DND-41 (cell line): ENCODE data around the gene PHYHIPL.

ENCODE experiments used
- ATAC-seq: fragments of 200-7000 bp; cut with Tn5 transposase; 3 replicates; pipeline ENCODE4 v1.9.1; 2021; ENCODE audit warnings: low read depth; ENCODE audit not compliant: insufficient read depth
- DNase-seq: peaks from one replicate; pipeline ENCODE4 v3.0.0-alpha.2; 2020
- H2AFZ ChIP-seq: 2 replicates; pipeline ENCODE4 v1.6.0; 2012; ENCODE audit warnings: low read depth, low read length
- H3K27ac ChIP-seq: 2 replicates; pipeline ENCODE4 v1.5.1; 2012; ENCODE audit warnings: low read length, inconsistent platforms
- H3K27me3 ChIP-seq: fragments of 200-600 bp; sonication (generic); 2 replicates; pipeline ENCODE4 v1.6.0; 2012; ENCODE audit warnings: low read length, mild to moderate bottlenecking, inconsistent platforms; ENCODE audit not compliant: insufficient read depth, poor library complexity
- H3K36me3 ChIP-seq: 2 replicates; pipeline ENCODE4 v1.5.1; 2012; ENCODE audit warnings: low read length, inconsistent platforms; ENCODE audit not compliant: insufficient read depth
- H3K4me1 ChIP-seq: 2 replicates; pipeline ENCODE4 v1.5.1; 2012; ENCODE audit warnings: mild to moderate bottlenecking, low read length; ENCODE audit not compliant: insufficient read depth
- H3K4me2 ChIP-seq: 2 replicates; pipeline ENCODE4 v1.6.0; 2012; ENCODE audit warnings: mild to moderate bottlenecking, moderate library complexity, low read length, inconsistent platforms; ENCODE audit not compliant: insufficient read depth
- H3K4me3 ChIP-seq, 2 experiments: fragments of 200-600 bp in 1 of 2; shearing (Covaris generic) in 1 of 2; 2 replicates each; pipeline ENCODE4 v1.5.1; 2012 to 2016; ENCODE audit warnings: inconsistent platforms in 2 of 2, low read length in 2 of 2, mild to moderate bottlenecking in 2 of 2, low read depth in 1 of 2, moderate library complexity in 1 of 2
- H3K79me2 ChIP-seq: 2 replicates; pipeline ENCODE4 v1.6.0; 2012; ENCODE audit warnings: low read length, inconsistent platforms; ENCODE audit not compliant: insufficient read depth
- H3K9ac ChIP-seq: 2 replicates; pipeline ENCODE4 v1.6.0; 2012; ENCODE audit warnings: low read depth, mild to moderate bottlenecking, inconsistent platforms, low read length, moderate library complexity
- H3K9me3 ChIP-seq: 2 replicates; pipeline ENCODE4 v1.5.1; 2012; ENCODE audit warnings: low read length, moderate library complexity, mild to moderate bottlenecking, inconsistent platforms; ENCODE audit not compliant: insufficient read depth, severe bottlenecking
- H4K20me1 ChIP-seq: 2 replicates; pipeline ENCODE4 v1.6.0; 2012; ENCODE audit warnings: low read length; ENCODE audit not compliant: insufficient read depth
- EZH2 ChIP-seq: IDR thresholded peaks from 3 replicates; pipeline ENCODE4 v1.6.1; 2012; ENCODE audit warnings: borderline replicate concordance, low read depth, mild to moderate bottlenecking, moderate library complexity, low read length, inconsistent platforms; ENCODE audit not compliant: severe bottlenecking
- TF ChIP-seq, protein P1 (sequence below): IDR thresholded peaks from 2 replicates; pipeline ENCODE4 v1.5.1; 2012; ENCODE audit warnings: borderline replicate concordance, low read length, moderate library complexity, mild to moderate bottlenecking; ENCODE audit not compliant: poor library complexity, severe bottlenecking; ENCODE audit errors: extremely low read depth

PHYHIPL gene

DNA sequence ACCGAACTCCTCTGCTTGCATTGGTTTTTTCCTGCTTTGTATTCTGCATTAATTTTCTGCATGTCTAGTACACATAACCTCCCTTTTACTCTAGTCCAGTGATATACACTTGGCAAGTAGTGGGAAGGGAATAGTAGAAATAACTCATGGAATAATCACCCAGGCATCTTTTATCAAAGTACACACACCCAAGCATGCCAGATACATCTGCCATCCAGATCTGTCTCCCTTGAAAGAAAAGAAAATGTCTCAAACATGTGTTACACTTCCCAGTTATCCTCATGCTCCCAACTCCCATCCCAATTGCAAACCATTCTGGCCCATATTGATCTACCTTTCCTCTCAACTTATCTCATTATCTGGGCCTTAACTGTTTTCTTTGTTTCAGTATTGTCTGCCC lies 79.0 kb downstream of the PHYHIPL start:
- H3K9me3 ChIP-seq = no peaks in the 10 kb centered on the region

DNA sequence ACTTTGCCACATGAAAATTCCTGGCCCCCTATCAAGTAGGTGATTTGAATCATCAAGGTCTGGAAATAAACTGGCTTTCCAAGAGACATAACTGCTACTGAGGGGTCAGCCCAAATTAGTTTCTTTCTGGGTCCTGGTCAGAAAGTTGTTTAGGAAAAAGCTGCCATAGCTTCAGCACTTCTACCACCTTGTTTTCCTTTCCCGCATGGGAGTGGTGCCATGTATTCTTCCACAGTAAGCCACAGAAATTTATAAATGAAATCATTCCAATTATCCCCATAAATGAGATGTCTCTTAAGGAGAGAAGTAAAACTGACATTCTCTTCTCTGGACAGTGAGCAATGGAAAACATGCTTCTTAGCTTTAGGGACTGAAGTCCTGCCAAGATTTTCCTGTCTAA lies 80.8 kb downstream of the PHYHIPL start:
- Histone ChIP-seq H3K27ac (no peak overlapping the region), H4K20me1 (no peaks in the 10 kb centered on the region), H3K36me3 (no peaks in the 10 kb centered on the region), H3K4me3 (no peak overlapping the region), H3K9ac (no peak overlapping the region), H3K4me2 (no peak overlapping the region), H3K4me1 (no peaks in the 10 kb centered on the region), H3K27me3 (no peaks in the 10 kb centered on the region), H3K9me3 (no peaks in the 10 kb centered on the region), H2AFZ (no peak overlapping the region), H3K79me2 (no peaks in the 10 kb centered on the region)
- TF ChIP-seq, protein P1, sequence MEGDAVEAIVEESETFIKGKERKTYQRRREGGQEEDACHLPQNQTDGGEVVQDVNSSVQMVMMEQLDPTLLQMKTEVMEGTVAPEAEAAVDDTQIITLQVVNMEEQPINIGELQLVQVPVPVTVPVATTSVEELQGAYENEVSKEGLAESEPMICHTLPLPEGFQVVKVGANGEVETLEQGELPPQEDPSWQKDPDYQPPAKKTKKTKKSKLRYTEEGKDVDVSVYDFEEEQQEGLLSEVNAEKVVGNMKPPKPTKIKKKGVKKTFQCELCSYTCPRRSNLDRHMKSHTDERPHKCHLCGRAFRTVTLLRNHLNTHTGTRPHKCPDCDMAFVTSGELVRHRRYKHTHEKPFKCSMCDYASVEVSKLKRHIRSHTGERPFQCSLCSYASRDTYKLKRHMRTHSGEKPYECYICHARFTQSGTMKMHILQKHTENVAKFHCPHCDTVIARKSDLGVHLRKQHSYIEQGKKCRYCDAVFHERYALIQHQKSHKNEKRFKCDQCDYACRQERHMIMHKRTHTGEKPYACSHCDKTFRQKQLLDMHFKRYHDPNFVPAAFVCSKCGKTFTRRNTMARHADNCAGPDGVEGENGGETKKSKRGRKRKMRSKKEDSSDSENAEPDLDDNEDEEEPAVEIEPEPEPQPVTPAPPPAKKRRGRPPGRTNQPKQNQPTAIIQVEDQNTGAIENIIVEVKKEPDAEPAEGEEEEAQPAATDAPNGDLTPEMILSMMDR = no peak
- TF ChIP-seq EZH2 = no peak
- DNase-seq (no peak), ATAC-seq (no peak)

More for the DNA sequence above, 79.0 kb downstream of the PHYHIPL start:
- Histone ChIP-seq H4K20me1 (no peaks in the 10 kb centered on the region), H3K4me1 (no peaks in the 10 kb centered on the region), H3K36me3 (no peaks in the 10 kb centered on the region), H3K27ac (no peak overlapping the region), H3K79me2 (no peaks in the 10 kb centered on the region), H2AFZ (no peak overlapping the region), H3K27me3 (no peaks in the 10 kb centered on the region), H3K9ac (no peak overlapping the region), H3K4me3 (no peak overlapping the region), H3K4me2 (no peak overlapping the region)
- ATAC-seq = no peak
- no peak for DNase-seq
- no peak for TF ChIP-seq EZH2
- TF ChIP-seq, protein P1 = no peak

DNA sequence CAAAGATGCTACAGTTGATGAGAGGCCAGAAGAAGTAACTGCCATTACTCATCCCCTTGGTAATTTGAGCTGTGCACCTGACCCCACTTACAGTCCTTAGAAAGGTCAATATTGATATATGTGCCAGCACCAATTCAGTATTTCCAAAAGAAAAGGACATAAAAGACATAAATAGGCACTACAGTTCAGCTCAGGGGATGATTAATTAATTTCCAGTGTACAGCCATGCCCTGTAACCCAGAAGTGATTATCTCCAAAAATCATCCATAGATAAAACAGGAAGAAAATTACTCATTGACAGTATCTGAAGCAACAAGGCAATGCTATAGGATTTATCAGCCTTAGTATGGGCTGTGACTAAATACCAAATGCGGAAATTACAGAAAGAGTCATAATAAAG lies 82.4 kb downstream of the PHYHIPL start:
- no peak for DNase-seq
- ATAC-seq = no peak
- H2AFZ ChIP-seq = no peak overlapping the region

DNA sequence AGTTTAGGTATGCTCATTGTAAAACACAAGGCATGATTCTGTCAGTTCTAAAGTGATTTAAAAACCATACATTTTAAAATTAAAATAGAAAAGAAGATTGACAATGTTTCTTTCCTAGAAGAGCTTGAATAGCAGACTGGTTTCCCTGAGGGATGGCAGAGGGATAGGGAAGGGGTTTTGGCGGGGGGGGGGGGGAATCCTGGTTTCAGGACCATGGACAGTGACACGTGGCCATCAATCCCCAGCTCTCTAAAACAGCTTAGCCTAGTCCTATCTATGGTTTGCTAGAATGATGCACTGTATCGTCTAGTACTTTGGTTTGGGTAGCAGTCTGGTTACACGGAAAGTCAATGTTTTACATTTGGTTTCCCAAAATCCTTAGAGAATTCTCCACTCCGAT lies 88.7 kb downstream of the PHYHIPL start:
- ATAC-seq = no peak
- Histone ChIP-seq H3K27me3 (no peaks in the 10 kb centered on the region), H4K20me1 (no peaks in the 10 kb centered on the region), H3K79me2 (no peaks in the 10 kb centered on the region), H3K9me3 (no peaks in the 10 kb centered on the region), H3K36me3 (no peaks in the 10 kb centered on the region), H3K4me3 (no peak overlapping the region), H3K9ac (no peak overlapping the region), H3K4me1 (no peaks in the 10 kb centered on the region), H3K4me2 (no peak overlapping the region), H3K27ac (no peak overlapping the region), H2AFZ (no peak overlapping the region)
- DNase-seq = no peak
- TF ChIP-seq, protein P1 = no peak
- TF ChIP-seq EZH2 = no peak

More for the DNA sequence above, 82.4 kb downstream of the PHYHIPL start:
- Histone ChIP-seq H3K9ac (no peak overlapping the region), H3K27ac (no peak overlapping the region), H3K4me2 (no peak overlapping the region), H3K79me2 (no peaks in the 10 kb centered on the region), H3K27me3 (no peaks in the 10 kb centered on the region), H4K20me1 (no peaks in the 10 kb centered on the region), H3K4me1 (no peaks in the 10 kb centered on the region), H3K9me3 (no peaks in the 10 kb centered on the region), H3K4me3 (no peak overlapping the region), H3K36me3 (no peaks in the 10 kb centered on the region)
- TF ChIP-seq, protein P1 = no peak
- no peak for TF ChIP-seq EZH2
